GM21515 (cell line): ENCODE results near the gene GTPBP8.
"Not testable (repeated sequence)": the region's sequence is repeated elsewhere in the genome, so short reads cannot be mapped to it uniquely, and the experiment has no call there.

Source experiments
- ATAC-seq: cut with Tn5 transposase; IDR thresholded peaks from one replicate; pipeline ENCODE4 v1.9.1; 2021; ENCODE audit not compliant: unreplicated experiment

GTPBP8 gene

GRCh38 chr3:112995800-112996199, 5.0 kb downstream of the GTPBP8 start:
- ATAC-seq = no peak

DNA sequence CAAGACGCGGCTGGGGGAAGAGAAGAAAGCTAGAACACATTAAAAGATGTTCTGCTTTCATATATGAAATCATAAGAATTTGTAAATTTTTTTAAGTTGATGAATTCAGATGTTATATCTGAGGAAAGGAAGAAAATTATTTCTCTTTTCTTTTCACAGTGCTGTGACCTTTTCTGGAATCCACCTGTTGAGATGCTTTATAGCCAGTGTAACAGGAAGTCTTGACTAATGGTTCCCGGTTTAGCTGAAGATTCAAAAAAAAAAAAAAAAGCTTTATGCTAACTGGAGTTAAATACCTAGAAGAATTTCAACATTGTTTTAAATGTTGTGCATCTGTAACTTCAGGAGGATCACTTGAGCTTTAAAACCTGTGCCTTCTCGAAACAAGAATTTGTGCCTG, 9.9 kb downstream of the GTPBP8 start:
- ATAC-seq = no peak

DNA sequence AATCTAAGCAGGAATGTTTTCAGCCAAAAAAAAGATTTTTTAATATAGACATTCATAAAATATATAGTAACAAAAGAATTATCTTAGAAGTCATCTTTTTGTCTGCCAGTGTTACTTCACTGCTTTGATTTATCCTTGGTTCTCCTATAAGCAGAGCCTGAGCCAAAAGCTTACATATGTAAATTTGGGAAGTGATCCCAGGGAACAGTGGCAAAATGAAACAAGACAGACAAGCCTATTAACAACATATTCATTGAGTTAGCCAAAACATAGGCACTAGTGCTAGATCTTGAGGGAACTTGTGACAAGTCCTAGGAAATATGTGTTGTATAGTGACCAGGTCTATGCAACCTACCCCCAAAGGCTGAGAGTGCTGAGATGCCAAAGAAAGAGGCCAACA, 11.3 kb downstream of the GTPBP8 start:
- no peak for ATAC-seq

DNA sequence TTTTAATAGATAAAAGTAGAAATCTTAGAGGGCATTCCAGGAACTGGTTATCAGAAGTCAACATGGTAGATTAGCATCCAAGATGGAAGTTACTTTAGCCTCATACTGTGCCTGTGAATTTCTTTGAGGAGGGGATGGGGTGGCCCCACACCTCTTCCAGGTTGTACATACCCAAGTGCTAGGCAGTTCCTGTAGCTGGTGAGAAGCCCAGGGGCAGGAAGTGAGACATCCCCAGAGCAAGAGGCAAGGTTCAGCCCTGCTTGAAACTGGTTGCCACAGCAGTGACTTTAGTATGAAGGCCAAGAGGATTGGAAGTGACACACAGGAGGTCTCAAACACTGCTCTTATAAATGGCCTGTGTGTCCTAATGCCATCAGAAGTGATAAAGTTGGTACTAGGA, 11.9 kb downstream of the GTPBP8 start:
- no peak for ATAC-seq

GRCh38 chr3:113005611-113006010, 14.8 kb downstream of the GTPBP8 start:
- ATAC-seq = no peak

DNA sequence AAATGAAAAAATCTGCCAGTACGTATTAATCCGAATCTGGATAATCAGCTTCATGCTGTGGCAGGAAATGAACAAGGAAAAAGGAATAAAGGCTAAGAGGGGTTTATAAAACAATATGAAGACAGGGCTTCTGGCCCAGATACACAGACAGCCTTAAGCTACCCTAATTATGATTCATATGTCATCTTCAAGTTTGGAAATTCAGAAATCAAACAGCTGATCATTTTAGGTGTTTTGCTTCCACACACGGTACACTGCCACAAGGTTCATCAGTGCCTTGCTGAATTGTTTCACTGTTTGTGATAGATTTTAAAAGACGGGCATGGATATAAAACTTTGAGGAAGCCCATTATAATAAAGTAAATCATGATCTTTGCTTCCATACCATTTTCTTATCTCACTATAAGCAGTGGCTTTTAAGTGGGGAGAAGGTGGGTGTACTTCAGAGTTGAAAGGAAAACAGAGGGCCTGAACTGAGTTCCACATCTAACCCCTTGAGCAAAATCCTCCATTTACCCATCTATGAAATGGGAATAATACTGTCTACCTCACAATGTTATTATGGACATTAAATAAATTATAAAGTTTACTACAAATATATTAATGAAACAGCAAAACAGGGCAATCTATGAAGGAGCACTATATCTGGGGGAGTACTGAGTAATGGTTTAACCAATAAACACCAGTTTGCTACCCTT, 15.7 kb downstream of the GTPBP8 start:
- no peak for ATAC-seq

DNA sequence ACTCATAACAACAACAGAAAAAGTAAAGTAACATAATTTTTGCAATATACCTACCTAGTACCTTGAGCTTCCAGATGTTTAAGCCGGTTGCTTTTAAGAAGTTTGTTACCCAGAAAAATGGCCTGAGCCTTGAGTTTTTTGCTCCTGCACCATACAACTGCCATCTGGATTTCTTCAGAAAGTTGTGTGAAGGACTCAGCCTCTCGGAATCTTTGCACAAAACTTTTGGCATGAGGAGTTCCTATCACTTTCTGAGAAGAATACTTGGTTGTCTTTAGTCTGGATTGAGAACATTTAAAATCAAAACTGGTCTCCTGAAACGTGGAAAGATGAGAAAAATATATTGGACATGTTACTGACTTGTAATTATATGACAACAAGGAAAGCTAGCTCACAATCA, 17.3 kb downstream of the GTPBP8 start:
- no peak for ATAC-seq

- ATAC-seq = no peak
Measured at GRCh38 chr3:113013593-113013992, 22.8 kb downstream of the GTPBP8 start.

- no peak for ATAC-seq
Measured at GRCh38 chr3:113018536-113019181, 27.9 kb downstream of the GTPBP8 start.

DNA sequence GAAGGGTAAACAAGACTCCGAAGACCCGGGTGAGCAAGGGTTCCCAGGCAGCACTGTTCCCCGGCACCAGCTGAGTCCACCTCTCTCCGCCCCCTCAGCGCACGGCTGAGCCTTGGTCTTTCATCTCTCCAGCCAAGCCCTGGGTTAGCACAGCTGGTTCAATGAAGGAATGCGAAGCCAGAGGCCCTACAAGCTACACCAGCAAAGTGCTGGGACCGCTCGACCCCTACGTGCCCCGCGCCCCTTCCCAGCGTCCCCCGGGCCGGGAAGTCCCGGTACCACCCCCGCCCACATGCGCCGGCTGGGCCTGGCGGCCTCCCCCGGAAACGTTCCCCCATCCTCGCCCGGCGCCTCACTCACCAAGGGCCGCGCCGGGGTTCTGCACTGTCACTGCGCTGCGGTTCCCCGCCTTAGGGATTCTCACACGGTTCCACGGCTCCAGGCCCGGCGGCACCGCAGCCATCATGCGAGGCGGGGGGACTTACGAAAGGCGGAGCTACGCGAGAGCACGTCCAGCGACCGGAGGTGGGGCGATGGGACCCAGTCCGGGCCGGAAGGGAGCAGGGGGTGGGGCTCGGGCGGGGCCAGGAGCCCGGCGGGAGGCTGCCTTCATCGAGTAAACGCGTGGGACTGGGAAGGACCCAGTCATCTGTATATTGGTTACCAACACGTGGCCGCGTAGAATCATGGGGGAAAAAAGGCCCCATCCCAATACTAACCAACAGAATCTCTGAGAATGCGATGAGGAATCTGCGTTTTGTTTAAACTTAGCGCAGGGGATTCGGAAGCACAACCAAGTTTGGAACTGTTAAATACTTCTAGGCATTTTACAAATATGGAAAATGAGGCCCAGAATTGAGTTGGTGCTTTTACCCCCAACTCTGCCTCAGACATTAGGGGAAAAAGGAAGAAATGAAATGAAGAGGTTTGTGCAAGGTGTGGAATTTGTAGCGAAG, 28.7 kb downstream of the GTPBP8 start:
- peak; percentile 93 for ATAC-seq

GRCh38 chr3:113021471-113021870, 30.7 kb downstream of the GTPBP8 start:
- no peak for ATAC-seq

GRCh38 chr3:113034011-113034410, 43.2 kb downstream of the GTPBP8 start:
- no peak for ATAC-seq

- no peak for ATAC-seq
Measured at GRCh38 chr3:113035387-113035982, 44.7 kb downstream of the GTPBP8 start.

- ATAC-seq = no peak
Measured at GRCh38 chr3:113038328-113038727, 47.5 kb downstream of the GTPBP8 start.

GRCh38 chr3:113039546-113039945, 48.8 kb downstream of the GTPBP8 start:
- ATAC-seq = no peak

- no peak for ATAC-seq
Measured at GRCh38 chr3:113040231-113040630, 49.4 kb downstream of the GTPBP8 start.

DNA sequence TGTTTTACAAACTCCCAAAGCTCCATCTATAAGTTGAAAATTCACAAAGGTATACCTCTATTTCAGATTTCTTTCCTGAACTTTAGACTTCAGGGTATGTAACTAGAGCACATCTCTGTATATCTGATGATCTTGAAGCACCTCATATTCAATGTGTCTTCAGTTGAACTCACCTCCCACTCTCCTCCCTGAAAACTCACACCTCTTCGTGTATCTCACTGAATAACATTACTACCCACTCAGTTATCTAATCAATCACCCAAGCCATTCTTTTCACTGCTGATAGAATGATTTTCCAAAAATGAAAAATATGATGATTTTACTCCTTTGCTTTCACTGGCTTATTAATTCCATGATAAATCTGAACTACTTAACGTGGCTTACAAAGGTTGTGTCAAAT, 52.9 kb downstream of the GTPBP8 start:
- no peak for ATAC-seq

DNA sequence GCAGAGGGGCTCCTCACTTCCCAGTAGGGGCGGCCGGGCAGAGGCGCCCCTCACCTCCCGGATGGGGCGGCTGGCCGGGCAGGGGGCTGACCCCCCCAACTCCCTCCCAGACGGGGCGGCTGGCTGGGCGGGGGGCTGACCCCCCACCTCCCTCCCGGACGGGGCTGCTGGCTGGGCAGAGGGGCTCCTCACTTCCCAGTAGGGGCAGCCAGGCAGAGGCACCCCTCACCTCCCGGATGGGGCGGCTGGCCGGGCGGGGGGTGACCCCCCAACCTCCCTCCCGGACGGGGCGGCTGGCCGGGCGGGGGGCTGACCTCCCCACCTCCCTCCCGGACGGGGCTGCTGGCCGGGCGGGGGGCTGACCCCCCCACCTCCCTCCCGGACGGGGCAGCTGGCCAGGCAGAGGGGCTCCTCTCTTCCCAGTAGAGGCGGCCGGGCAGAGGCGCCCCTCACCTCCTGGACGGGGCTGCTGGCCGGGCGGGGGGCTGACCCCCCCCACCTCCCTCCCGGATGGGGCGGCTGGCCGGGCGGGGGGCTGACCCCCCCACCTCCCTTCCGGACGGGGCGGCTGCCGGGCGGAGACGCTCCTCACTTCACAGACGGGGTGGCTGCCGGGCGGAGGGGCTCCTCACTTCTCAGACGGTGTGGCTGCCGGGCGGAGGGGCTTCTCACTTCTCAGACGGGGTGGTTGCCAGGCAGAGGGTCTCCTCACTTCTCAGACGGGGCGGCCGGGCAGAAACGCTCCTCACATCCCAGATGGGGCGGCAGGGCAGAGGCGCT, 55.6 kb downstream of the GTPBP8 start:
- not testable (repeated sequence) for ATAC-seq

GRCh38 chr3:113051302-113051711, 60.5 kb downstream of the GTPBP8 start:
- peak; percentile 92 for ATAC-seq
